Activated effector memory CD4-positive, alpha-beta T cell treated with Interleukin-2 at 50 U/mL for 16 hours (primary cell): ENCODE data around the gene NTRK3.

Experiments used
- DNase-seq: peaks from one replicate; pipeline ENCODE4 v3.0.0-alpha.2; 2020

Gene NTRK3

GRCh38 chr15:88257311-88258092 is 963 bp upstream of the NTRK3 start:
- DNase-seq = no peak

- no peak for DNase-seq
These were observed 858 bp downstream of the NTRK3 start for GRCh38 chr15:88255484-88256278.

GRCh38 chr15:88255087-88255483 is 1.5 kb downstream of the NTRK3 start:
- DNase-seq = no peak

- DNase-seq = no peak
These were observed 4.1 kb downstream of the NTRK3 start for GRCh38 chr15:88252441-88252840.

- DNase-seq = no peak
These were observed 5.7 kb downstream of the NTRK3 start for GRCh38 chr15:88250826-88251225.

- no peak for DNase-seq
These were observed 7.3 kb downstream of the NTRK3 start for GRCh38 chr15:88249220-88249619.

- no peak for DNase-seq
These were observed 8.6 kb downstream of the NTRK3 start for GRCh38 chr15:88247914-88248313.

GRCh38 chr15:88246666-88247446 is 9.7 kb downstream of the NTRK3 start:
- DNase-seq = peak; percentile 52

- DNase-seq = no peak
These were observed 10.5 kb downstream of the NTRK3 start for GRCh38 chr15:88246081-88246480.

GRCh38 chr15:88243895-88244787 is 12.4 kb downstream of the NTRK3 start:
- no peak for DNase-seq

GRCh38 chr15:88242586-88243555 is 13.7 kb downstream of the NTRK3 start:
- no peak for DNase-seq

GRCh38 chr15:88241461-88241860 is 15.1 kb downstream of the NTRK3 start:
- DNase-seq = no peak

GRCh38 chr15:88241060-88241459 is 15.5 kb downstream of the NTRK3 start:
- DNase-seq = no peak

GRCh38 chr15:88239594-88239993 is 16.9 kb downstream of the NTRK3 start:
- DNase-seq = no peak

- DNase-seq = no peak
These were observed 17.7 kb downstream of the NTRK3 start for GRCh38 chr15:88238618-88239430.

GRCh38 chr15:88234711-88235110 is 21.8 kb downstream of the NTRK3 start:
- DNase-seq = no peak

GRCh38 chr15:88233921-88234320 is 22.6 kb downstream of the NTRK3 start:
- DNase-seq = no peak

GRCh38 chr15:88232771-88233201 is 23.8 kb downstream of the NTRK3 start:
- no peak for DNase-seq

GRCh38 chr15:88231909-88232644 is 24.5 kb downstream of the NTRK3 start:
- DNase-seq = no peak
